NB4 (cell line): ENCODE results near the gene USP36.

Experiments used
- DNase-seq: peaks from one replicate; pipeline ENCODE4 v3.0.0; 2010; ENCODE audit warnings: low read depth
- H3K4me3 ChIP-seq: one replicate; pipeline ENCODE4 v1.5.1; 2011; ENCODE audit warnings: mild to moderate bottlenecking, low read depth, low read length, moderate library complexity
- MYC ChIP-seq: IDR thresholded peaks from 2 replicates; pipeline ENCODE4 v1.6.1; 2011; ENCODE audit warnings: low read depth, low read length
- POLR2A ChIP-seq: IDR thresholded peaks from 2 replicates; pipeline ENCODE4 v1.6.1; 2011; ENCODE audit warnings: mild to moderate bottlenecking; ENCODE audit not compliant: insufficient read length; ENCODE audit errors: extremely low read depth
- TF ChIP-seq, protein P1 (sequence below): IDR thresholded peaks from 2 replicates; pipeline ENCODE4 v1.6.1; 2011; ENCODE audit warnings: low read depth, low read length
- TF ChIP-seq, protein P2 (sequence below): IDR thresholded peaks from one replicate; pipeline ENCODE4 v1.5.1; 2012; ENCODE audit warnings: low read depth, low read length

The USP36 gene

DNA sequence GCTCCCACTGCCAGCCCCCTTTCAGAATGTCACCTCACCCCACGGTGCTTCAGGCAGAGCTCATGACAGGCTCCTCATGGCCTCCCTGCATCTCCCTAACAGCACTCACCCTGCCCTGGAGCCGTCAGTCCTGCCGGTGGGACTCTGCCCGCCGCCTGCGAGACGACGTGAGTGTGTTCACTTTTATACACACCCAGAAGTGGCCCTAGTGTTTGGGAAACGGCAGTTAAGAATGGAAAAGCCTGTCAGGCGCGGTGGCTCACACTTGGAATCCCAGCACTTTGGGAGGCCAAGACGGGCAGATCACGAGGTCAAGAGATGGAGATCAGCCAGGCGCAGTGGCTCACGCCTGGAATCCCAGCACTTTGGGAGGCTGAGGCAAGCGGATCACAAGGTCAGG lies 46.2 kb downstream of the USP36 start:
- no peak overlapping the region for H3K4me3 ChIP-seq
- TF ChIP-seq, protein P1, sequence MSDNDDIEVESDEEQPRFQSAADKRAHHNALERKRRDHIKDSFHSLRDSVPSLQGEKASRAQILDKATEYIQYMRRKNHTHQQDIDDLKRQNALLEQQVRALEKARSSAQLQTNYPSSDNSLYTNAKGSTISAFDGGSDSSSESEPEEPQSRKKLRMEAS, result no peak
- TF ChIP-seq, protein P2, sequence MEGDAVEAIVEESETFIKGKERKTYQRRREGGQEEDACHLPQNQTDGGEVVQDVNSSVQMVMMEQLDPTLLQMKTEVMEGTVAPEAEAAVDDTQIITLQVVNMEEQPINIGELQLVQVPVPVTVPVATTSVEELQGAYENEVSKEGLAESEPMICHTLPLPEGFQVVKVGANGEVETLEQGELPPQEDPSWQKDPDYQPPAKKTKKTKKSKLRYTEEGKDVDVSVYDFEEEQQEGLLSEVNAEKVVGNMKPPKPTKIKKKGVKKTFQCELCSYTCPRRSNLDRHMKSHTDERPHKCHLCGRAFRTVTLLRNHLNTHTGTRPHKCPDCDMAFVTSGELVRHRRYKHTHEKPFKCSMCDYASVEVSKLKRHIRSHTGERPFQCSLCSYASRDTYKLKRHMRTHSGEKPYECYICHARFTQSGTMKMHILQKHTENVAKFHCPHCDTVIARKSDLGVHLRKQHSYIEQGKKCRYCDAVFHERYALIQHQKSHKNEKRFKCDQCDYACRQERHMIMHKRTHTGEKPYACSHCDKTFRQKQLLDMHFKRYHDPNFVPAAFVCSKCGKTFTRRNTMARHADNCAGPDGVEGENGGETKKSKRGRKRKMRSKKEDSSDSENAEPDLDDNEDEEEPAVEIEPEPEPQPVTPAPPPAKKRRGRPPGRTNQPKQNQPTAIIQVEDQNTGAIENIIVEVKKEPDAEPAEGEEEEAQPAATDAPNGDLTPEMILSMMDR, result no peak
- no peak for TF ChIP-seq MYC
- no peak for TF ChIP-seq POLR2A
- DNase-seq, result no peak

DNA sequence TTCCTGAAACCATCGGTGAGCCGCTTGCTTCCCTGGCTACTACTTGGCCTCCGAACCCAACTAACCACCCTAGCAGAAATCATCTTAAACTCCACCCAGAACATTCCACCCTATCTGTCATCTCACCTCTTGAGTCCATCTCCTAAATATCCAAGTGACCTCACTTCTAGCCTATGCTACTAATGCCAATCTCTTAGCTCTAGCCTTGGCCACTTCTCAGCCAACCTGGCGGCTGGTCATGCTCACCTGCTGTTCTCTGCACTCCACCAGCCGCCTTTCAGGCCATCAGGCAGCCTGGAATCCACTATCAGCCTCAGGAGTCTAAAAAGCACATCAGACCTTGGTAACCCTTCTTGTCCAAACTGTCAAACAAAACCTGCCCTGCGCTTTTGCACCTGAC lies 46.6 kb downstream of the USP36 start:
- H3K4me3 ChIP-seq, result no peak overlapping the region
- no peak for DNase-seq
- TF ChIP-seq, protein P2, result no peak
- TF ChIP-seq MYC, result no peak
- no peak for TF ChIP-seq POLR2A
- TF ChIP-seq, protein P1, result no peak

DNA sequence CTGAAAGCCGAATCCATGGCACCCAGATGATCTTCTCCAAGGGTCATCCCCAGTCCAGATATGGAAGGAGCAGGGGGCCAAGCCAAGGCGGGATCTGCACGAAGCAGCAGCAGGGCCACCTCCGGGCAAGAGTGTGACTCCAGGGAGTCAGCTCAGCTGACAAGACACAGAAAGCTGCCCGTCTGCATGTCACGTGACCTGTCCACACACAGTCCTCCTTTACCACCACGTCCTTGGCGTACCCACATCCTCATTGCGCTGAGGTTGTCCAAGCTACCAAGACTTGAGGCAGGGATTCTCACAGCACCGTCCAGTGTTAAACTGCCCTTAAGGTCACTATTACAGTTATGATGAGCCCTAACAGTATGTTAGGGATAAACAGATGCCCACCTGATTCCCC lies 47.2 kb downstream of the USP36 start:
- no peak overlapping the region for H3K4me3 ChIP-seq
- no peak for DNase-seq
- TF ChIP-seq, protein P1, result no peak
- no peak for TF ChIP-seq MYC
- TF ChIP-seq, protein P2, result no peak
- no peak for TF ChIP-seq POLR2A

DNA sequence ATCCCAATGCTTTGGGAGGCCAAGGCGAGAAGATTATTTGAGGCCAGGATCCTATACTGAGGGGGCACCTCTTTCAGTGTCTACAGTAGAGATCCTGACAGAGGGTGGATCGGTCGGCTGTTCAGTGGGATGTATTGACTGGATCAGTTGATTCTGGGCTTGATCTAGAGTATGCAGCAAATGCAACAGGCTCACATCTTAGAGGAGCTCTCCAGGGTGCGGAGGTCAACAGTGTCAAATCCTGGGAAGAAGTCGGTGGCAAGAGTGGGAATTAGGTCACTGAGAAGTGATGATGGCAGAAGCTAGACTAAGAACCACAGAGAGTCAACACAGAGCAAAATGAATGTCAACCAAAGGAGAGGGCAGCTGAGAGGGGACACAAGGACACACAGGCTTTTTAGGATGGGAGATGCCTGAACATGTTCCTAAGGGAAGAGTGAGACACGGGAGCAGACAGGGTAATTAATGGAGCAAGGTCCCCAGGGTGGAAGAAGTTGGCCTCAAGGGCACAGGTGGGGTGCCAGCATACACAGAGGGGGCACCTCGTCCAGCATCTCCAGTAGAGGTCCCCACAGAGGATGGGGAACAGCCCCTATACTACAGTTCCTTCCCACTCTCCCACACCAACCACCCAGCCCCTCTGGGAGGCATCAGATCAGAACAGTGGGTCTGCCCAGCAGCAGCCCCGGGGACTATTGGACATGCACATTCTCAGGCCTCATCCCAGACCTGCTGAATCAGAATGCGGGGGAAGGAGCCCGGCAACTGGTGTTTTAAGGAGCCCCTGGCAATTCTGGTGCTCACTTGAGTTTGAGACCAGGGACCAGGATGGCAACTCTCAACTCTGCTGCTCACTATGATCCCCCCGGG lies 48.5 kb downstream of the USP36 start:
- no peak for TF ChIP-seq POLR2A
- TF ChIP-seq, protein P2, result no peak
- TF ChIP-seq MYC, result no peak
- TF ChIP-seq, protein P1, result no peak
- no peak for DNase-seq
- no peak overlapping the region for H3K4me3 ChIP-seq

DNA sequence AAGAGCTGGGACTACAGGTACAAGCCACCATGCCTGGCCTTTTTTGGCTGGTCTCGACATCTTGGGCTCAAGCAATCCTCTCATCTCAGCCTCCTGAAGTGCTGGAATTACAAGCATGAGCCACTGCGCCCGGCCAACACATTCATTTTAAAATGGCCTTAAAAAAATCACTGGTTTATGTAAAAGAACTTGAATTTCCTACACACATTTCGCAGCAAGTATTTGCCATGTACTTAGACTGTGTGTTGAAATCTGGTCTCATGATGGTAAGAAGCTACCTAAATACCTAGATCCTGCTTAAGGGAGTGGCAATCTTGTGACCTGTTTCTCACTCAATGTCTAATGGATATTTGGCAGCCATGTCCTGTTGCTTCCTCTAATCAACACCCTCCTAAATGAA lies 50.1 kb downstream of the USP36 start:
- TF ChIP-seq MYC (no peak), POLR2A (no peak)
- TF ChIP-seq, protein P2, result no peak
- TF ChIP-seq, protein P1, result no peak
- no peak overlapping the region for H3K4me3 ChIP-seq
- DNase-seq, result no peak
